GM10248 (cell line): Measurements from ENCODE around the gene DCBLD2.

Experiments used
- CTCF ChIA-PET: fragments of 300-600 bp; sonication (Branson Sonifier 250); formaldehyde crosslinking; extraction: SDS; loops from one replicate; lab custom pipeline; 2021; ENCODE audit warnings: antibody characterized with exemption; lab: Yijun Ruan, JAX
- POLR2A ChIA-PET: fragments of 350-650 bp; sonication (Branson Sonifier 250); formaldehyde crosslinking; extraction: SDS; loops from one replicate; lab custom pipeline; 2020; ENCODE audit warnings: antibody characterized with exemption; lab: Yijun Ruan, JAX
- DNase-seq: peaks from one replicate; pipeline ENCODE4 v3.0.0; 2012; ENCODE audit errors: extremely low spot score
- CTCF ChIP-seq: IDR thresholded peaks from 2 replicates; pipeline ENCODE4 v1.5.1; 2012; ENCODE audit warnings: mild to moderate bottlenecking, low read depth; ENCODE audit errors: extremely low read depth, missing control alignments, control extremely low read depth

DCBLD2 gene

GRCh38 chr3:98750276-98750919 lies 151.1 kb downstream of the DCBLD2 start:
- DNase-seq, result no peak
- no peak for TF ChIP-seq CTCF
- ChIA-PET CTCF (interaction anchor here (0.7 to 1.9 kb wide), 4 partner anchors 8 to 18 kb away, joined by 3 to 6 read pairs (median 3); no protein-coding TSS in a partner anchor), POLR2A (interaction anchor here (0.7 kb wide), 1 partner anchor 180 kb away, joined by 3 read pairs; no protein-coding TSS in a partner anchor)

GRCh38 chr3:98746882-98747281 lies 154.6 kb downstream of the DCBLD2 start:
- no peak for TF ChIP-seq CTCF
- no peak for DNase-seq
- ChIA-PET POLR2A (no interaction called here), CTCF (interaction anchor here (1.8 kb wide), 1 partner anchor 11 kb away, joined by 6 read pairs; no protein-coding TSS in a partner anchor)

GRCh38 chr3:98746122-98746521 lies 155.4 kb downstream of the DCBLD2 start:
- TF ChIP-seq CTCF, result no peak
- ChIA-PET CTCF (interaction anchor here (1.3 to 2.6 kb wide), 3 partner anchors 9 to 13 kb away, joined by 3 to 10 read pairs (median 9); no protein-coding TSS in a partner anchor), POLR2A (no interaction called here)

More at GRCh38 chr3:98746122-98746521, 155.4 kb downstream of the DCBLD2 start:
- DNase-seq, result no peak
